UCSD-AML1 (cell line): ENCODE results near the gene F7.

Experiments
- DNase-seq: peaks from one replicate; lab custom pipeline; 2025; ENCODE audit not compliant: unreplicated experiment; lab: John Stamatoyannopoulos, UW

The F7 gene

DNA sequence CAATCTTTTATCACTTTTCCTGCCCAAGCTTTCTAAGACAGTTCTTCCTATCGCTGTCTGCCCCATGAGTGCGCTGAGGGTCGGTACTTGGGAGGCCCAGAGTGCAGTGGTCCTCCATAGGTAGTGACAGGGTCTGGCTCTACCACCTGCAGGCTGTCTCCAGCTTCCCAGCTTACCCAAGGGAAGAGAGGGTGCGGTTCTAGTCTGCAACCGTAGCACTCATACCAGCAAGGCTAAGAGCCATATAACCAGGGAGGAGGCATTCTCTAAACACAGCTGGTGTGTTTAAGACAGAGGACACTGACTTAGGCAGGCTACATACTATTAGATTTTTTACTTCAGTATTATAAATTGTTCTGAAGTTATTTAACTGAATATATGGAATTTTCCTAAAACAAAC lies 61.1 kb downstream of the F7 start:
- no peak for DNase-seq

DNA sequence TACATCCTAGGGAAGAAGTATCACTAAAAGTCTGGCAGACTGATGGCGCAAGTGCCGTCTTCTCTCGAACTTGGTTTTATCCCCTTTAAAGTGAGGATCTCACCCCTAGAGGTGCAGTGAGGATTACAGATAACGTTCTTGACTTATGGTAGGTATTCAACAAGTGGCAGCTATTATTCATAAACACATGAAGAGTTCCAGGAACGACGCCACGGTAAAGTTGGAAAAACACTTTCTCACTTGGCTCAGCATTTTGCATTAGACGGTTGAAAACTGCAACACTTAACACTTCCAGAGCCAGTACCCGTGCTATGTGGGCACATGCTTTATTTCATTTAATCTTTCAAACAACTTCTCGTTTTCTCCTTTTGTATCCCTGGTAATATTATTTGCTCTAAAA lies 61.6 kb downstream of the F7 start:
- no peak for DNase-seq

DNA sequence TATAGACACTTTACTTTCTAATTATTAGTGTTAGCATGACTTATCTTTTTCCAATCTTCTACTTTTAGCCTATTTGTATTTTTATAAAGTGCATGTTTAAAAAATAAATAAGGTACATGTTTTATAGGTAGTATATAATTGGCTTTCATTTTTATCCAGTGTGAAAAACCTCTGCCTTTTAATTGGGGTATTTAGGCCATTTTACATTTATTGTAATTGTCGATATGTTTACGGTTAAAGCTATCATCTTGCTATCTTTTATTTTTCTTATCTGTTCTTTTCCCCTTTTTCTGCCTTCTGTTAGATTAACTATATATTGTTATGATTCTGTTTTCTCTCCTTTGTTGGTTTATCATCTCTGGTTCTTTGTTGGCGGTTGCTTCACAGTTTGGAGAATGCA lies 62.0 kb downstream of the F7 start:
- DNase-seq = no peak

DNA sequence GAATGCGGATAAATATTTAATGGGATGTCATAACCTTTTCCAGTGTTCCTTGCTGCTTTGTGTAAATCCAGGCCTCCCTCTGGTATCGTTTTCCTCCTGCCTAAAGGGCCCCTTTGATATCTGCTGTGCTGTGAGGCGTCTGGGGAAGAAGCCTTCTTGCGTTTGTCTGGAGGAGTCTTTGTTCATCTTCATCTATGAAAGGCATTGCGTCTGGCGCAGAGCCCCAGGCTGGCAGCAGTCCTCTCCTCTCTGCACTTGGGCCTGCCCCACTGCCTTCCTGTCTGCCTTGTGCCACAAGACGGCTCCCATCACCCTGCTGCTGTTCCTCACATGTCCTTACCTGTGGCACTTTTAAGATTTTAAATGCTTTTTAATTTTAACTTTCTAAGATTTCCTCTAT lies 62.6 kb downstream of the F7 start:
- no peak for DNase-seq

DNA sequence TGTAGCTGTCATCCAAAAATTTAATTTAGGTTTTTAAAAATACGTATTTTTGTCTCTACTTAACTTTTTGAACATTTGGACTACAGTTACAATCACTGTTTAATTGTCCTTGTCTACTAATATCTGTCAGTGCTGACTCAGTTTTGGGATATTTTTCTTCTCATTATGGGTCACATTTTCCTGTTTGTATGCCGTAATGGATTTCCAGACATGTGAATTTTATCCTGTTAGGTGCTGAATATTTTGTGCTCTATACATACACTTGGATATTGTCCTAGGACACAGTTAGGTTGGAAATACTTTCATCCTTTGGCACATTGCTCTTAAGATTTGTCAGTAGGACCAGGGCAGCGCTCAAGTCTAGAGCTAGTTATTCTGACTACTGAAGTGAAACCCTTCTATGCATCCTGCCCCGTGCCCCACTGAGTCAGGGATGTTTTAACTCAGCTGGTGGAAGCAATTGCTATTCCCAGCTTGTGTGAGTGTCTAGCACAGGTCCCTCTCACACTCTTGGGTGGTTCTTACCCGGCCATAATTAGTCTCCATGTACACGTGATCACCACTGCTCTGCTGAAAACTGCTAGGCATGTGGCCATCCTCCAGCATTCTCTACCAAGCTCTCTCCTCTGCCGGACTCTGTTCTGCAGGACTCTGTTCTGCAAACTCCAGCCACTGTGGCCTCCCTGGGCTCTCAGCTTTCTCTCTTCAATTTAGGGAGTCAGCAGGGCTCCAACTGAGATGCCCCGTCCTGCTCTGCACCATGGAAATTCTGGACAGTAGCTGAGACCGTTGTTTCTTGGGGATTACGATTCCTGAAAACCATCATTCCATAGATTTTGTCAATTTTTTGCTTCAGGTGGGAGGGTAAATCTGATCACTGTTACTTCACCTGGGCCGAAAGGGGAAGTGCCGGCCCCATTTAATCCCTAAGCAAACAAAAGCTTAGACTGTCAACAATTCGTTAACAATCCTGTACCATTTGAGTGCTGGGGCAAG lies 64.0 kb downstream of the F7 start:
- DNase-seq = no peak
